Keratinocyte (primary cell): Measurements from ENCODE around the gene RFX2. TPM values are rescaled to one million over a fixed set of nuclear protein-coding genes. Genes with fewer than 3 reads are reported as not detected.

Source experiments
- DNase-seq: peaks from one replicate; pipeline ENCODE4 v3.0.0-alpha.2; 2011; ENCODE audit warnings: low read depth, missing footprints, low spot score
- FAIRE-seq: peaks from 2 replicates; lab custom pipeline; 2011; peaks lifted over from hg19 to GRCh38; lab: Jason Lieb, UNC
- H2AFZ ChIP-seq: 2 replicates; pipeline ENCODE4 v1.6.0; 2012; ENCODE audit warnings: low read length, control low read depth, inconsistent platforms; ENCODE audit not compliant: control insufficient read depth
- H3K27ac ChIP-seq: 2 replicates; pipeline ENCODE4 v1.5.1; 2011; ENCODE audit warnings: low read length; ENCODE audit not compliant: control insufficient read depth, insufficient read depth
- H3K27me3 ChIP-seq: 3 replicates; pipeline ENCODE4 v1.6.0; 2011; ENCODE audit warnings: low read length; ENCODE audit not compliant: control insufficient read depth, insufficient read depth; ENCODE audit errors: extremely low read depth
- H3K36me3 ChIP-seq, 2 experiments: 2 replicates in 1 of 2; 3 replicates in 1 of 2; pipeline ENCODE4 v1.5.1; 2011; ENCODE audit warnings: low read length in 2 of 2, mild to moderate bottlenecking in 1 of 2; ENCODE audit not compliant: control insufficient read depth in 2 of 2, insufficient read depth in 2 of 2; ENCODE audit errors: extremely low read depth in 1 of 2
- H3K4me1 ChIP-seq: 3 replicates; pipeline ENCODE4 v1.5.1; 2011; ENCODE audit warnings: low read length; ENCODE audit not compliant: control insufficient read depth, insufficient read depth; ENCODE audit errors: extremely low read depth
- H3K4me2 ChIP-seq: 3 replicates; pipeline ENCODE4 v1.6.0; 2011; ENCODE audit warnings: low read depth, low read length; ENCODE audit not compliant: control insufficient read depth, insufficient read depth; ENCODE audit errors: extremely low read depth
- H3K4me3 ChIP-seq, 3 experiments: fragments of 200-600 bp in 1 of 3; sonication (generic) in 1 of 3; 2 replicates in 2 of 3; 3 replicates in 1 of 3; pipeline ENCODE4 v1.5.1; 2011 to 2016; ENCODE audit warnings: low read length in 3 of 3, mild to moderate bottlenecking in 3 of 3, control low read depth in 2 of 3, inconsistent platforms in 1 of 3, low read depth in 1 of 3, mixed read lengths in 1 of 3, mixed run types in 1 of 3, moderate library complexity in 1 of 3; ENCODE audit not compliant: control insufficient read depth in 2 of 3, insufficient read depth in 2 of 3; ENCODE audit errors: extremely low read depth in 1 of 3
- H3K79me2 ChIP-seq: 2 replicates; pipeline ENCODE4 v1.6.0; 2012; ENCODE audit warnings: low read length; ENCODE audit not compliant: control insufficient read depth, insufficient read depth
- H3K9ac ChIP-seq: 3 replicates; pipeline ENCODE4 v1.6.0; 2011; ENCODE audit warnings: low read length; ENCODE audit not compliant: control insufficient read depth, insufficient read depth; ENCODE audit errors: extremely low read depth
- H3K9me1 ChIP-seq: 3 replicates; pipeline ENCODE4 v1.6.0; 2011; ENCODE audit warnings: low read length; ENCODE audit not compliant: control insufficient read depth, insufficient read depth; ENCODE audit errors: extremely low read depth
- H3K9me3 ChIP-seq: 2 replicates; pipeline ENCODE4 v1.5.1; 2012; ENCODE audit warnings: low read depth, low read length; ENCODE audit not compliant: control insufficient read depth
- H4K20me1 ChIP-seq: 3 replicates; pipeline ENCODE4 v1.6.0; 2011; ENCODE audit warnings: low read length; ENCODE audit not compliant: control insufficient read depth, insufficient read depth; ENCODE audit errors: extremely low read depth
- CTCF ChIP-seq, 3 experiments: IDR thresholded peaks in 1 of 3; conservative IDR thresholded peaks in 1 of 3; optimal IDR thresholded peaks in 1 of 3; 2 replicates in 2 of 3; 3 replicates in 1 of 3; pipeline versions ENCODE3 to v1.5.1; 2011; ENCODE audit warnings: low read length in 3 of 3, mild to moderate bottlenecking in 3 of 3, moderate library complexity in 2 of 3, control low read depth in 1 of 3, inconsistent platforms in 1 of 3; ENCODE audit not compliant: insufficient read depth in 2 of 3; ENCODE audit errors: extremely low read depth in 1 of 3
- EZH2 ChIP-seq: IDR thresholded peaks from one replicate; pipeline ENCODE4 v1.6.1; 2012; ENCODE audit warnings: inconsistent platforms, mild to moderate bottlenecking, low read length, moderate library complexity
- dilution Hi-C: fragments of 300-500 bp; cut with MboI; formaldehyde crosslinking; loops from one replicate; pipeline ENCODE4 v1.7.0; 2020; ENCODE audit warnings: low sequenced_read_pairs; ENCODE audit not compliant: extremely low pct_ligation_motif_present
- polyA plus RNA-seq, 5 experiments: library from polyadenylated mRNA; depleted of rRNA in 3 of 5; stranded (reverse) in 3 of 5; stranded (forward) in 1 of 5; unstranded in 1 of 5; fragments of >200 nt; gene quantifications; 1 replicate in 1 of 5; 2 replicates in 3 of 5; 3 replicates in 1 of 5; pipeline versions ENCODE4 v1.2.1 to v1.2.3, GENCODE V29; 2011 to 2012; ENCODE audit warnings: missing spikeins in 2 of 5, low read depth in 1 of 5, low replicate concordance in 1 of 5

RFX2 gene
- polyA plus RNA-seq, 1 donor (not counting 4 experiments of a cell fraction or from before 2014, with no cell fraction given), result 5.8 TPM

- H3K9me3 ChIP-seq, result no peaks in the 10 kb centered on the region
- H3K4me3 ChIP-seq, result no peak overlapping the region
- no peaks in the 10 kb centered on the region for H3K27me3 ChIP-seq
- no peak overlapping the region for H3K4me2 ChIP-seq
- no peaks in the 10 kb centered on the region for H3K4me1 ChIP-seq
- no peak overlapping the region for H3K9ac ChIP-seq
- H3K27ac ChIP-seq, result no peak overlapping the region
- H4K20me1 ChIP-seq, result no peaks in the 10 kb centered on the region
- H2AFZ ChIP-seq, result no peak overlapping the region
- H3K9me1 ChIP-seq, result no peaks in the 10 kb centered on the region
- TF ChIP-seq CTCF (optimal IDR thresholded peaks at IDR 0.05 in 1 of 3, IDR thresholded peaks at IDR 0.05 in 1 of 3, conservative IDR thresholded peaks at IDR 0.05 in 1 of 3; ENCODE audit: extremely low read depth in 1 of 3, insufficient read depth in 2 of 3, low read length in 3 of 3), result no peak
- TF ChIP-seq EZH2, result no peak
- DNase-seq (no peak), FAIRE-seq (no peak)
- H3K36me3 ChIP-seq, result no peaks in the 10 kb centered on the region
- dilution Hi-C loops, result no loop called here
- H3K79me2 ChIP-seq, result no peaks in the 10 kb centered on the region
These were observed 40.0 kb upstream of the RFX2 start for GRCh38 chr19:6150289-6150688.

- no peaks in the 10 kb centered on the region for H3K9me1 ChIP-seq
These were observed 30.9 kb upstream of the RFX2 start for GRCh38 chr19:6141217-6141616.

More at GRCh38 chr19:6141217-6141616, 30.9 kb upstream of the RFX2 start:
- no peak overlapping the region for H3K27ac ChIP-seq
- DNase-seq (no peak), FAIRE-seq (no peak)
- H3K4me2 ChIP-seq, result no peak overlapping the region
- no peaks in the 10 kb centered on the region for H3K79me2 ChIP-seq
- no peaks in the 10 kb centered on the region for H3K36me3 ChIP-seq
- H3K4me3 ChIP-seq, result no peak overlapping the region
- H3K27me3 ChIP-seq, result no peaks in the 10 kb centered on the region
- no peak overlapping the region for H2AFZ ChIP-seq
- H4K20me1 ChIP-seq, result no peaks in the 10 kb centered on the region
- H3K4me1 ChIP-seq, result no peaks in the 10 kb centered on the region
- dilution Hi-C loops, result no loop called here
- no peak overlapping the region for H3K9ac ChIP-seq
- no peak for TF ChIP-seq CTCF (optimal IDR thresholded peaks at IDR 0.05 in 1 of 3, IDR thresholded peaks at IDR 0.05 in 1 of 3, conservative IDR thresholded peaks at IDR 0.05 in 1 of 3; ENCODE audit: extremely low read depth in 1 of 3, insufficient read depth in 2 of 3, low read length in 3 of 3)
- no peaks in the 10 kb centered on the region for H3K9me3 ChIP-seq
